Measurements from ENCODE around the gene STRBP. TPM values are rescaled to one million over a fixed set of nuclear protein-coding genes. Genes with fewer than 3 reads are reported as not detected.

Gene STRBP
- total and polyA plus RNA-seq, 12 donors: 10.5 to 22.2 (median 13.8) TPM

DNA sequence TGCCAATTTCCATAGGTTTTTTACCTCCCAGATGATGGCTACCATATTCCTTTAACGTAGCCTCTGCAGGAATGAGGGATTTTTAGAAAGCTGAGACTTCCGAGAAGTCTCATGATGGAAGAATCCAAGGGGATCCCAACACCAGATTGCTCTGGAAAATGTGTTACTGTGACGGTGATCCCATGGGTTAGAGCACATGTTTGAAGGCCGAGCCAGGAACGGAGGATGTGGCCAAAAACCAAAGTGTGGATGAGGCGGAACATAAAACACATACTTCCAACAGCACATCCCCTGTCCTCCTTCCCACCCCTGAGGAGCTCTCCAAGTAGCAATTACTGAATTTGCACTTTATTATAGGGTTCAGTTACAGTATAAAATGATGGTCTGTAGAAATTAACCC is 152.3 kb downstream of the STRBP start:
- Histone ChIP-seq H3K27me3 (no peaks in the 10 kb centered on the region), H3K36me3 (peaks cover 0 to under 1% (median 0%) of the 10 kb centered on the region in 9 donors), H3K27ac (no peak overlapping the region), H3K9me3 (no peaks in the 10 kb centered on the region), H3K4me3 (no peak overlapping the region), H3K4me1 (peaks cover 2 to 57% (median 24%) of the 10 kb centered on the region in 9 donors)
- intact Hi-C loops (cut with DNase I): loop anchor here in 1 of 10 donors (10.0 kb wide), 1 partner anchor 229 kb away; no protein-coding TSS in a partner anchor
- DNase-seq: no peak
- no peak for ATAC-seq
- 89 to 90% methylated on average over 6 of the region's 6 CpGs for WGBS, 2 donors
- TF ChIP-seq, protein P1, sequence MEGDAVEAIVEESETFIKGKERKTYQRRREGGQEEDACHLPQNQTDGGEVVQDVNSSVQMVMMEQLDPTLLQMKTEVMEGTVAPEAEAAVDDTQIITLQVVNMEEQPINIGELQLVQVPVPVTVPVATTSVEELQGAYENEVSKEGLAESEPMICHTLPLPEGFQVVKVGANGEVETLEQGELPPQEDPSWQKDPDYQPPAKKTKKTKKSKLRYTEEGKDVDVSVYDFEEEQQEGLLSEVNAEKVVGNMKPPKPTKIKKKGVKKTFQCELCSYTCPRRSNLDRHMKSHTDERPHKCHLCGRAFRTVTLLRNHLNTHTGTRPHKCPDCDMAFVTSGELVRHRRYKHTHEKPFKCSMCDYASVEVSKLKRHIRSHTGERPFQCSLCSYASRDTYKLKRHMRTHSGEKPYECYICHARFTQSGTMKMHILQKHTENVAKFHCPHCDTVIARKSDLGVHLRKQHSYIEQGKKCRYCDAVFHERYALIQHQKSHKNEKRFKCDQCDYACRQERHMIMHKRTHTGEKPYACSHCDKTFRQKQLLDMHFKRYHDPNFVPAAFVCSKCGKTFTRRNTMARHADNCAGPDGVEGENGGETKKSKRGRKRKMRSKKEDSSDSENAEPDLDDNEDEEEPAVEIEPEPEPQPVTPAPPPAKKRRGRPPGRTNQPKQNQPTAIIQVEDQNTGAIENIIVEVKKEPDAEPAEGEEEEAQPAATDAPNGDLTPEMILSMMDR (IDR thresholded peaks at IDR 0.05): no peak

GRCh38 chr9:123115146-123115913 is 153.1 kb downstream of the STRBP start:
- no peak for DNase-seq
- WGBS, 2 donors: 70 to 75% methylated on average over 16 of the region's 16 CpGs
- H3K4me3 ChIP-seq: no peak overlapping the region
- no peaks in the 10 kb centered on the region for H3K27me3 ChIP-seq
- H3K27ac ChIP-seq: no peak overlapping the region
- no peaks in the 10 kb centered on the region for H3K9me3 ChIP-seq
- intact Hi-C loops (cut with DNase I): loop anchor here in 1 of 10 donors (10.0 kb wide), 1 partner anchor 229 kb away; no protein-coding TSS in a partner anchor
- peak in 6 of 8 donors; percentile 35 to 55 (median 52) for ATAC-seq
- peaks cover 0 to 8% (median 0%) of the 10 kb centered on the region in 9 donors for H3K36me3 ChIP-seq
- TF ChIP-seq, protein P1 (IDR thresholded peaks at IDR 0.05): no peak
- peaks cover 2 to 58% (median 24%) of the 10 kb centered on the region in 9 donors for H3K4me1 ChIP-seq

DNA sequence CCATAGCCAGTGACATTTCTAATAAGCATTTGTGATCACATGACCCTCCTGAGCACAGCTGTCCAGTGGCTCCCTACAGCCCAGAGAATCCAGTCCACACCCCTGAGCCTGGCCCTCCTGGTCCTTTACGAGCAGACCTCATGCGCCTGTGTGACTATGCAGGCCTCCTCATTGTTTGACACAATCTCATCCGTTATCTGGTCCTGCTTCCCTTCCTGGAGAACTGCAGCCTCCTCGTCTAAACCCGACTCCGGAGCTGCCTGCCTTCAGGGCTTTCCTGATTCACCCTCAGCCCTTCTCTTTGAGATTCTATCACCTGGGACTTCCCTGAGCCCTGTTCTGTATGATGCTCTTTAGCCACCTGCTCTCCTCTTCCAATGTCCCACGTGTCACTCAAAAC is 155.2 kb downstream of the STRBP start:
- no peak for DNase-seq
- H3K4me1 ChIP-seq: peaks cover 2 to 38% (median 24%) of the 10 kb centered on the region in 9 donors
- intact Hi-C loops (cut with DNase I): loop anchor here in 1 of 10 donors (10.0 kb wide), 1 partner anchor 232 kb away; no protein-coding TSS in a partner anchor
- no peak overlapping the region for H3K4me3 ChIP-seq
- WGBS, 2 donors: 67 to 77% methylated on average over 7 of the region's 7 CpGs
- no peaks in the 10 kb centered on the region for H3K9me3 ChIP-seq
- peaks cover 0 to 29% (median under 1%) of the 10 kb centered on the region in 9 donors for H3K36me3 ChIP-seq
- H3K27me3 ChIP-seq: no peaks in the 10 kb centered on the region
- no peak for ATAC-seq
- H3K27ac ChIP-seq: no peak overlapping the region
- TF ChIP-seq, protein P1 (IDR thresholded peaks at IDR 0.05): no peak

DNA sequence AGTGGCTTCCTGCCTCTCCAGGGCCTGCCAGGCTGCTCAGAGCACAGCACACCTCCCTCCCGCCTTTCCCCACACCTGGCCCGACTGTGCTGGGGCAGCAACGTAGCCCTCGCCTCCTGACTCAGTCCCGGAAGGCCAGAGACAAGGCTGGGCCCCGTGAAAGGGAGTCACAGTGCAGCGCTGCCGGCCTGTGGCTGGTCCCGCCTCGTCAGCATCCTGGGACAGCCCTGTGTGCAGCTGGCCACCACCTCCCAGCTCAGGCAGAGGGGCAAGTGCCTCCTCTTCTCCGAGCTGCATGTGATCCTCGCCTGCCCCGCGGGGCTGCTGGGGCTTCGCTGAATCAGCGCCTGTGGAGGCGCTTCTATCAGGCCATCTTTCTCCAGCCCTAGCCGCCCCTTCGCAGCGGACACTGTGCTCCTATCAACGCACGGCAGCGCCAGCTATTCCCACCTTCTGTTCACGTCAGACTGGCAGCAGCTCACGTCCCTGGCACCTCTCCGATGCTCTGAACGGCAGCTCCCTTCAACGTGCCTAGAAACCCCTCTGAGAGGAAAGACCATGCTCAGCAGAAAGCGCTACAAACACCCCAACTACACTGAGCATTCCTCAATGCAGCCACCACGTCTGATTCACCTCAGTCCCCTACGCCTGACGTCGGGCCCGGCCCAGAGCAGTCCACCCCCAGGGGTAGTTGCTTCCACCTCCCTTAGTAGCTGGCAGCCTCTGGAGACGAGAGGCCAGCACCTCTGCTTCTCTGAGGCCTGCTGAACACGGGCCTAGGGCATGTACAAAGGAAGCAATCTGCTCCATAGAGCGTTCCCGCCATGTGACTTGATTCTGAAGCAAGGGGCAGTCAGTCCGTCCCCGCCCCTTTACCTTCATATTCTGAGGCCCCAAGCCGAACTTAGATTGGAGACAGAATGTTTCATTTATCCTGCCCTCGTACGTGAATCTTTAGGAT is 156.1 kb downstream of the STRBP start:
- Histone ChIP-seq H3K27me3 (no peaks in the 10 kb centered on the region), H3K27ac (peak overlapping the region in 4 of 10 donors; percentile 0 to 49 (median 14)), H3K36me3 (peaks cover 0 to 38% (median 6%) of the 10 kb centered on the region in 9 donors), H3K4me3 (no peak overlapping the region), H3K9me3 (no peaks in the 10 kb centered on the region), H3K4me1 (peaks cover 2 to 30% (median 17%) of the 10 kb centered on the region in 9 donors)
- WGBS, 2 donors: 67 to 71% methylated on average over 43 of the region's 43 CpGs
- ATAC-seq (peak in 7 of 8 donors; percentile 35 to 65 (median 46)), DNase-seq (peak in 1 of 2 donors; percentile 25)
- intact Hi-C loops (cut with DNase I): loop anchor here in 1 of 10 donors (10.0 kb wide), 1 partner anchor 233 kb away; no protein-coding TSS in a partner anchor
- TF ChIP-seq, protein P1 (IDR thresholded peaks at IDR 0.05): no peak

Data from heart right ventricle (tissue), 16 donors.